B cell (primary cell): ENCODE results near the gene IPO8. TPM values are rescaled to one million over a fixed set of nuclear protein-coding genes. Genes with fewer than 3 reads are reported as not detected.

Experiments used
- ATAC-seq: fragments of 200-7000 bp; cut with Tn5 transposase; one replicate; pipeline ENCODE4 v1.10.0; 2021; ENCODE audit warnings: low read depth, mild to moderate bottlenecking, moderate number of reproducible peaks, moderate library complexity
- CTCF ChIA-PET: fragments of 350-600 bp; sonication (Branson Sonifier 250); formaldehyde crosslinking; loops from one replicate; lab custom pipeline; 2021; ENCODE audit warnings: antibody characterized with exemption, inconsistent platforms; lab: Charles Lee
- POLR2A ChIA-PET: fragments of 350-600 bp; sonication (Branson Sonifier 250); formaldehyde crosslinking; loops from one replicate; lab custom pipeline; 2021; ENCODE audit warnings: antibody characterized with exemption; lab: Charles Lee
- DNase-seq: peaks from one replicate; pipeline ENCODE4 v3.0.0; 2013
- H2AFZ ChIP-seq: 2 replicates; pipeline ENCODE4 v1.6.1; 2012; ENCODE audit warnings: mild to moderate bottlenecking, low read depth, low read length; ENCODE audit not compliant: insufficient read depth, poor library complexity, severe bottlenecking
- H3K27ac ChIP-seq, 2 donors: 1 replicate in 1 of 2; 2 replicates in 1 of 2; pipeline ENCODE4 v1.5.1; 2012 to 2013; ENCODE audit warnings: low read length in 2 of 2, mild to moderate bottlenecking in 2 of 2, moderate library complexity in 1 of 2
- H3K27me3 ChIP-seq, 4 experiments: fragments of 200-600 bp in 1 of 4; sonication (generic) in 1 of 4; replicated peaks in 1 of 4; 1 replicate in 2 of 4; 2 replicates in 2 of 4; pipeline versions ENCODE4 v1.6.1 to v1.7.0; 2013 to 2016; ENCODE audit warnings: low read length in 3 of 4, mild to moderate bottlenecking in 2 of 4, mixed read lengths in 1 of 4, moderate library complexity in 1 of 4; ENCODE audit not compliant: insufficient read depth in 4 of 4, control insufficient read depth in 3 of 4; ENCODE audit errors: control extremely low read depth in 1 of 4
- H3K36me3 ChIP-seq, 2 experiments: replicated peaks in 1 of 2; 1 replicate in 1 of 2; 2 replicates in 1 of 2; pipeline versions ENCODE4 v1.6.1 to v1.7.1; 2013; ENCODE audit warnings: low read length in 1 of 2; ENCODE audit not compliant: insufficient read depth in 2 of 2, control insufficient read depth in 1 of 2; ENCODE audit errors: control extremely low read depth in 1 of 2, extremely low read depth in 1 of 2
- H3K4me1 ChIP-seq, 2 donors: fragments of 200-600 bp in 1 of 2; sonication (generic) in 1 of 2; 1 replicate in 1 of 2; 2 replicates in 1 of 2; pipeline versions ENCODE4 v1.5.1 to v1.6.1; 2013 to 2017; ENCODE audit warnings: low read length in 2 of 2; ENCODE audit not compliant: control insufficient read depth in 2 of 2, insufficient read depth in 2 of 2
- H3K4me2 ChIP-seq: replicated peaks from 2 replicates; pipeline ENCODE3; 2012; ENCODE audit warnings: mild to moderate bottlenecking, low read depth, low read length; ENCODE audit not compliant: poor library complexity, severe bottlenecking
- H3K4me3 ChIP-seq, 5 experiments: fragments of 200-600 bp in 1 of 5; sonication (generic) in 1 of 5; 1 replicate in 3 of 5; 2 replicates in 2 of 5; pipeline versions ENCODE4 v1.5.1 to v1.7.0; 2011 to 2016; ENCODE audit warnings: low read length in 4 of 5, mild to moderate bottlenecking in 4 of 5, low read depth in 2 of 5, control low read depth in 1 of 5, moderate library complexity in 1 of 5; ENCODE audit not compliant: insufficient read depth in 1 of 5; ENCODE audit errors: control extremely low read depth in 1 of 5, extremely low read depth in 1 of 5
- H3K79me2 ChIP-seq: fragments of 200-600 bp; sonication (generic); one replicate; pipeline ENCODE4 v1.6.0; 2016; ENCODE audit warnings: low read length; ENCODE audit not compliant: control insufficient read depth, insufficient read depth
- H3K9ac ChIP-seq: fragments of 200-600 bp; sonication (generic); 2 replicates; pipeline ENCODE4 v1.6.1; 2017; ENCODE audit warnings: mild to moderate bottlenecking, low read length, moderate library complexity
- H3K9me3 ChIP-seq, 3 donors: one replicate each; pipeline versions ENCODE4 v1.6.1 to v1.7.1; 2013; ENCODE audit warnings: low read length in 2 of 3; ENCODE audit not compliant: control insufficient read depth in 2 of 3, insufficient read depth in 1 of 3; ENCODE audit errors: control extremely low read depth in 1 of 3
- H4K20me1 ChIP-seq: 2 replicates; pipeline ENCODE4 v1.6.0; 2012; ENCODE audit warnings: mild to moderate bottlenecking, low read length; ENCODE audit not compliant: insufficient read depth, control insufficient read depth, poor library complexity, severe bottlenecking
- H3K27ac Mint-ChIP-seq: one replicate; pipeline ENCODE4 v1.8.0; 2021; ENCODE audit warnings: mixed read lengths
- H3K27me3 Mint-ChIP-seq: one replicate; pipeline ENCODE4 v1.8.0; 2021; ENCODE audit warnings: mixed read lengths
- H3K4me1 Mint-ChIP-seq: one replicate; pipeline ENCODE4 v1.8.0; 2021; ENCODE audit warnings: mixed read lengths
- H3K4me3 Mint-ChIP-seq: one replicate; pipeline ENCODE4 v1.8.0; 2021; ENCODE audit warnings: mixed read lengths
- H3K9me3 Mint-ChIP-seq: one replicate; pipeline ENCODE4 v1.8.0; 2022; ENCODE audit warnings: mixed read lengths; ENCODE audit not compliant: insufficient read depth
- EZH2 ChIP-seq: IDR thresholded peaks from 2 replicates; pipeline ENCODE4 v1.6.1; 2012; ENCODE audit warnings: borderline replicate concordance, low read depth, mild to moderate bottlenecking, moderate library complexity, low read length; ENCODE audit not compliant: insufficient read depth, poor library complexity, severe bottlenecking
- WGBS: methylation state at CpG from one replicate; pipeline ENCODE4 v1.1.5; 2013; ENCODE audit warnings: missing lambda C conversion rate; ENCODE audit not compliant: insufficient coverage; 5-methylcytosine and 5-hydroxymethylcytosine counted together
- intact Hi-C: fragments of 100-400 bp; cut with micrococcal nuclease; formaldehyde crosslinking; loops from one replicate; pipeline ENCODE4 v1.10.0; 2022
- polyA plus RNA-seq: library from polyadenylated mRNA; depleted of rRNA; stranded (reverse); fragments of >200 nt; gene quantifications from 2 replicates; pipeline ENCODE4 v1.2.3, GENCODE V29; 2012
- total RNA-seq, 2 donors: library from RNA; stranded (reverse); fragments of 120-200 nt in 1 of 2; gene quantifications; 1 replicate in 1 of 2; 2 replicates in 1 of 2; pipeline versions ENCODE4 v1.2.3 to v1.2.4, GENCODE V29; 2013 to 2022
- TF ChIP-seq, protein P1 (sequence below): fragments of 200-600 bp; IDR thresholded peaks from one replicate; pipeline ENCODE4 v1.8.0; 2022; ENCODE audit warnings: antibody characterized with exemption, mild to moderate bottlenecking

IPO8 gene
- total and polyA plus RNA-seq, 2 donors (not counting 1 experiment from before 2014, with no cell fraction given), result 7.5 to 58.1 TPM

DNA sequence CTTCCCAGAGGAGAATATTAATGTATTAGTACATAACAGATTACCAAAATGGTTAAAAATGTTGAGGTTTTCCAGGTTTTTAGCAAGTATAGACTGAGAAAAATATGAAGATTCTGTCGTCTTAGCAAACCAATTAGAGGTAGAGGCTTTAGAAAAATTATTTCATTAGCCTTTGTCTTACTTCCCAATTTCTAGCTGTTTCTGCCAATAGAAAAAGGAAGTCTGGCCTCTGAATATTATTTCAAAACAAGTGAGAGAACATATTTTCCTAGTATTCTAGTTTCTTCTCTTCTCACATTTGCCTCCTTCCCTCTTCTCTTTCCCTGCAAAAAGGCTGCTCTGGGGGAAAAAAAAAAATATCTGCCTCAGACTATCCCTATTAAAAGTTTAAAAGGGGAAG lies 16.4 kb downstream of the IPO8 start:
- DNase-seq (no peak), ATAC-seq (no peak)
- POLR2A ChIA-PET, result no interaction called here
- CTCF ChIA-PET, result no interaction called here
- Histone ChIP-seq H3K9ac (no peak overlapping the region), H3K27ac (no peak overlapping the region), H3K4me2 (no peak overlapping the region), H2AFZ (no peak overlapping the region), H3K4me1 (no peaks in the 10 kb centered on the region), H3K36me3 (peaks cover under 1 to 33% of the 10 kb centered on the region in 2 experiments), H3K27me3 (no peaks in the 10 kb centered on the region), H3K79me2 (no peaks in the 10 kb centered on the region), H3K4me3 (no peak overlapping the region), H3K9me3 (no peaks in the 10 kb centered on the region), H4K20me1 (no peaks in the 10 kb centered on the region)
- no CpG with 5 or more reads among the region's 1 CpG for WGBS
- H3K4me3 Mint-ChIP-seq, result no peak overlapping the region
- TF ChIP-seq, protein P1, sequence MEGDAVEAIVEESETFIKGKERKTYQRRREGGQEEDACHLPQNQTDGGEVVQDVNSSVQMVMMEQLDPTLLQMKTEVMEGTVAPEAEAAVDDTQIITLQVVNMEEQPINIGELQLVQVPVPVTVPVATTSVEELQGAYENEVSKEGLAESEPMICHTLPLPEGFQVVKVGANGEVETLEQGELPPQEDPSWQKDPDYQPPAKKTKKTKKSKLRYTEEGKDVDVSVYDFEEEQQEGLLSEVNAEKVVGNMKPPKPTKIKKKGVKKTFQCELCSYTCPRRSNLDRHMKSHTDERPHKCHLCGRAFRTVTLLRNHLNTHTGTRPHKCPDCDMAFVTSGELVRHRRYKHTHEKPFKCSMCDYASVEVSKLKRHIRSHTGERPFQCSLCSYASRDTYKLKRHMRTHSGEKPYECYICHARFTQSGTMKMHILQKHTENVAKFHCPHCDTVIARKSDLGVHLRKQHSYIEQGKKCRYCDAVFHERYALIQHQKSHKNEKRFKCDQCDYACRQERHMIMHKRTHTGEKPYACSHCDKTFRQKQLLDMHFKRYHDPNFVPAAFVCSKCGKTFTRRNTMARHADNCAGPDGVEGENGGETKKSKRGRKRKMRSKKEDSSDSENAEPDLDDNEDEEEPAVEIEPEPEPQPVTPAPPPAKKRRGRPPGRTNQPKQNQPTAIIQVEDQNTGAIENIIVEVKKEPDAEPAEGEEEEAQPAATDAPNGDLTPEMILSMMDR, result no peak
- no peak for TF ChIP-seq EZH2
- H3K9me3 Mint-ChIP-seq, result no peaks in the 10 kb centered on the region
- H3K27me3 Mint-ChIP-seq, result no peaks in the 10 kb centered on the region
- no peak overlapping the region for H3K27ac Mint-ChIP-seq
- no peaks in the 10 kb centered on the region for H3K4me1 Mint-ChIP-seq
- intact Hi-C loops, result no loop called here

DNA sequence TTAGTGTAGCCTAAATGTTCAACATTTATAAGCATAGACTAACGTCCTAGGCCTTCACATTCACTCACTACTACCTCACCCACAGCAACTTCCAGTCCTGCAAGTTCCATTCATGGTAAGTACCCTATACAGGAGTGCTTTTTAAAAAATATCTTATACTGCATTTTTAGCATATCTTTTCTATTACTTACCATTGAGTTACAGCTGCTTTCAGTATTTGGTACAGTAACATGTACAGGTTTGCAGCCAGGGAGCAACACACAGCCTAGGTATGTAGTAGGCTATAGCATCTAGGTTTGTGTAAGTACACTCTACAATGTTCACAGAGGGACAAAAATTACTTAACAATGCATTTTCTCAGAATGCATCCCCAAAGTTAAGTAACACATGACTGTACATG lies 17.4 kb downstream of the IPO8 start:
- H3K4me3 ChIP-seq, result no peak overlapping the region
- no peak for DNase-seq
- intact Hi-C loops, result no loop called here
- H3K9ac ChIP-seq, result no peak overlapping the region
- Mint-ChIP-seq H3K4me3 (no peak overlapping the region), H3K27ac (no peak overlapping the region), H3K9me3 (no peaks in the 10 kb centered on the region), H3K27me3 (no peaks in the 10 kb centered on the region), H3K4me1 (no peaks in the 10 kb centered on the region)
- TF ChIP-seq EZH2, result no peak
- TF ChIP-seq, protein P1, result no peak
- H3K4me1 ChIP-seq, result no peaks in the 10 kb centered on the region
- H3K4me2 ChIP-seq, result no peak overlapping the region
- no peaks in the 10 kb centered on the region for H3K9me3 ChIP-seq
- no peaks in the 10 kb centered on the region for H3K79me2 ChIP-seq
- no peak for ATAC-seq
- H4K20me1 ChIP-seq, result no peaks in the 10 kb centered on the region
- H3K27ac ChIP-seq, result no peak overlapping the region
- CTCF ChIA-PET, result no interaction called here
- peaks cover 2 to 40% of the 10 kb centered on the region in 2 experiments for H3K36me3 ChIP-seq
- POLR2A ChIA-PET, result no interaction called here
- no peaks in the 10 kb centered on the region for H3K27me3 ChIP-seq
- no peak overlapping the region for H2AFZ ChIP-seq
- no CpG with 5 or more reads among the region's 1 CpG for WGBS
